WERI-Rb-1 (cell line): ENCODE measurements around the gene DUSP9.
"Not testable (repeated sequence)": the region's sequence is repeated elsewhere in the genome, so short reads cannot be mapped to it uniquely, and the experiment has no call there.

Experiments
- DNase-seq: peaks from one replicate; pipeline ENCODE4 v3.0.0-alpha.2; 2020
- H3K27ac ChIP-seq: fragments of 250-450 bp; sonication (Bioruptor Pico); 2 replicates; pipeline ENCODE4 v1.5.1; 2020; ENCODE audit warnings: mild to moderate bottlenecking, moderate library complexity
- H3K27me3 ChIP-seq: fragments of 250-450 bp; sonication (Bioruptor Pico); 2 replicates; pipeline ENCODE4 v1.5.1; 2021; ENCODE audit warnings: mild to moderate bottlenecking, low read depth, moderate library complexity; ENCODE audit not compliant: insufficient read depth, severe bottlenecking
- H3K36me3 ChIP-seq: fragments of 250-450 bp; sonication (Bioruptor Pico); 2 replicates; pipeline ENCODE4 v1.5.1; 2020; ENCODE audit warnings: mild to moderate bottlenecking, moderate library complexity
- H3K4me3 ChIP-seq: 2 replicates; pipeline ENCODE4 v1.5.1; 2011; ENCODE audit warnings: low read depth, mild to moderate bottlenecking, control low read depth, low read length
- H3K9me3 ChIP-seq: fragments of 250-450 bp; sonication (Bioruptor Pico); 2 replicates; pipeline ENCODE4 v1.5.1; 2021; ENCODE audit warnings: mild to moderate bottlenecking, moderate library complexity; ENCODE audit not compliant: severe bottlenecking
- TF ChIP-seq, protein P1 (sequence below): IDR thresholded peaks from 2 replicates; pipeline ENCODE4 v1.5.1; 2011; ENCODE audit warnings: low read depth, mild to moderate bottlenecking, control low read depth, inconsistent platforms, low read length

Gene DUSP9

DNA sequence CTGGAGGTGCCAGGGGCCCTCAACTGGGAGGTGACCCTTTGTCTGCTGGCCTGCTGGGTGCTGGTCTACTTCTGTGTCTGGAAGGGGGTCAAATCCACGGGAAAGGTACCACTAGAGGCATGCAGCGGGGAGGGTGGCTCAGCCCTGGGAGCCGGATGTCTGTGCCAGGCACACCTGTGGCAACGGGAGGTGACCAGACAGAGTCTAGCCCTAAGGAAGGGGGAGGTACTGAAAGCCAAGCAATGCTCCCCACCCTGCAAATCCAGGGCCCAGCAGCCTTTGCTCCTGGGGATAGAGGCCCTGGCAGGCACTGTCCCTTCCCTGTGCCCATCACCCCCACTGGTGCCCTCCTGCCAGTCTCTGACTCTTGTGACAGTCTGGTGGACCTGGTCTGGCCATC lies 45.0 kb downstream of the DUSP9 start:
- H3K36me3 ChIP-seq = peaks cover 55% of the 10 kb centered on the region
- TF ChIP-seq, protein P1, sequence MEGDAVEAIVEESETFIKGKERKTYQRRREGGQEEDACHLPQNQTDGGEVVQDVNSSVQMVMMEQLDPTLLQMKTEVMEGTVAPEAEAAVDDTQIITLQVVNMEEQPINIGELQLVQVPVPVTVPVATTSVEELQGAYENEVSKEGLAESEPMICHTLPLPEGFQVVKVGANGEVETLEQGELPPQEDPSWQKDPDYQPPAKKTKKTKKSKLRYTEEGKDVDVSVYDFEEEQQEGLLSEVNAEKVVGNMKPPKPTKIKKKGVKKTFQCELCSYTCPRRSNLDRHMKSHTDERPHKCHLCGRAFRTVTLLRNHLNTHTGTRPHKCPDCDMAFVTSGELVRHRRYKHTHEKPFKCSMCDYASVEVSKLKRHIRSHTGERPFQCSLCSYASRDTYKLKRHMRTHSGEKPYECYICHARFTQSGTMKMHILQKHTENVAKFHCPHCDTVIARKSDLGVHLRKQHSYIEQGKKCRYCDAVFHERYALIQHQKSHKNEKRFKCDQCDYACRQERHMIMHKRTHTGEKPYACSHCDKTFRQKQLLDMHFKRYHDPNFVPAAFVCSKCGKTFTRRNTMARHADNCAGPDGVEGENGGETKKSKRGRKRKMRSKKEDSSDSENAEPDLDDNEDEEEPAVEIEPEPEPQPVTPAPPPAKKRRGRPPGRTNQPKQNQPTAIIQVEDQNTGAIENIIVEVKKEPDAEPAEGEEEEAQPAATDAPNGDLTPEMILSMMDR = no peak
- no peaks in the 10 kb centered on the region for H3K27me3 ChIP-seq
- no peak for DNase-seq
- H3K27ac ChIP-seq = no peak overlapping the region
- H3K4me3 ChIP-seq = no peak overlapping the region
- no peaks in the 10 kb centered on the region for H3K9me3 ChIP-seq

DNA sequence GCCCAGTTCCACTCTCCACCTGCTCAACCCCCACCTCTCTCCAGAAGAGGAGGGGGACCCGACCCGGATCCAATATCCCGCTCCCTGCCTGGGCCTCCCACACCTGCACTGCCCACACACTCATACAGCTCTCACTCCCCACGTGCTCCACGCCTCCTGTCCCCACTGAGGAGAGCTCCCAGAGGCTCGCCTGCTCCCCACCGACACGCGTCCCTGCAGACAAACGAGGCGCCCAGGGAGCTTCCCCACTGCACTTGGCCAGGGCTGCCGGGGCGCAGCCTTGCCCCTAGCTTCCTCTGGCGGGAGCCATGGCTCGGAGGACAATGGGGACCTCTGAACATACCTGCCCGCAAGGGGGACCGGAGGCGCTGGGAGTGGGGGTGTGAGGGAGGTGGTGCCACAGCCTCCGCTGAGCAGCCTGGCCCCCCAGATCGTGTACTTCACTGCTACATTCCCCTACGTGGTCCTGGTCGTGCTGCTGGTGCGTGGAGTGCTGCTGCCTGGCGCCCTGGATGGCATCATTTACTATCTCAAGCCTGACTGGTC lies 45.7 kb downstream of the DUSP9 start:
- DNase-seq = no peak
- Histone ChIP-seq H3K27me3 (no peaks in the 10 kb centered on the region), H3K9me3 (no peaks in the 10 kb centered on the region), H3K4me3 (no peak overlapping the region), H3K27ac (0 out of 2 replicates have a peak overlapping the region, but pooled peaks have one; percentile 18), H3K36me3 (peaks cover 58% of the 10 kb centered on the region)
- TF ChIP-seq, protein P1 = no peak

DNA sequence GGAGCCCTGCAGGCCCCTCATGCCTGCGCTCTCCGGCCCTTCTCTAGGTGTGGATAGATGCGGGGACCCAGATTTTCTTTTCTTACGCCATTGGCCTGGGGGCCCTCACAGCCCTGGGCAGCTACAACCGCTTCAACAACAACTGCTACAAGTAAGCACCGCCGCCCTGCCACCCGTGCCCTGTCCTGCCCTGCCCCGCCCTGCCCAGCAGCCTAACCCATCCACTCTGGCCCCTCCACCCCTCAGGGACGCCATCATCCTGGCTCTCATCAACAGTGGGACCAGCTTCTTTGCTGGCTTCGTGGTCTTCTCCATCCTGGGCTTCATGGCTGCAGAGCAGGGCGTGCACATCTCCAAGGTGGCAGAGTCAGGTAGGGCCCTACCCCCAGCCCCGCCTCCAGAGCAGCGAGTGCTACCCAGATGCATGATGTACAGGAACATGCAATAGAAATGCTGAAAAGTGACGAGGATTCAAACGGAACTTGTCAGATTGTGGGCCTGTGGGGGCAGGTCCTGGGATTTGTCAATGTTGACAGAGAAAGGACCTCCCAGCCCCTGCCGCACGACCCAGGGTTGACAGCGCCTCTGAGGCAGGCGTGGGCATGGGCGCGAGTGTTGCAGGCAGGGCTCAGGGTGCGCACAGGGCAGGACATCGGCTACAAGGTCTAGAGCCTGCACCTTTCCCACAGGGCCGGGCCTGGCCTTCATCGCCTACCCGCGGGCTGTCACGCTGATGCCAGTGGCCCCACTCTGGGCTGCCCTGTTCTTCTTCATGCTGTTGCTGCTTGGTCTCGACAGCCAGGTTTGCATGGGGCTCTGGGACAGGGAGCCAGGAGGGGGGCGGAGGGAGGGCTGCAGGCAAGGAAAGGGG lies 46.4 kb downstream of the DUSP9 start:
- TF ChIP-seq, protein P1 = no peak
- Histone ChIP-seq H3K4me3 (no peak overlapping the region), H3K9me3 (no peaks in the 10 kb centered on the region), H3K36me3 (peaks cover 58% of the 10 kb centered on the region), H3K27me3 (no peaks in the 10 kb centered on the region), H3K27ac (no peak overlapping the region)
- DNase-seq = no peak

DNA sequence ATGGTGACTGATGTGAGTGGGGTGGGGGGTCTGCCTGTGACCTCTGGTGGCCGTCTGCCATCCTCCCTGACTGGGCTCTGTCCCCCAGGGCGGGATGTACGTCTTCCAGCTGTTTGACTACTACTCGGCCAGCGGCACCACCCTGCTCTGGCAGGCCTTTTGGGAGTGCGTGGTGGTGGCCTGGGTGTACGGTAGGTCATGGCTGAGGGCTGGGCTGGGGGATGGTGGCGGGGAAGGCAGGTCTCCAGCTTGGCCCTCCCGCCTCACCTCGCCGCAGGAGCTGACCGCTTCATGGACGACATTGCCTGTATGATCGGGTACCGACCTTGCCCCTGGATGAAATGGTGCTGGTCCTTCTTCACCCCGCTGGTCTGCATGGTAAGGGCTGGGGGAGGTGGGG lies 47.3 kb downstream of the DUSP9 start:
- H3K27ac ChIP-seq, DNase-seq, H3K9me3 ChIP-seq, H3K4me3 ChIP-seq, H3K27me3 ChIP-seq: not testable (repeated sequence)
- H3K36me3 ChIP-seq = peaks cover 58% of the 10 kb centered on the region

DNA sequence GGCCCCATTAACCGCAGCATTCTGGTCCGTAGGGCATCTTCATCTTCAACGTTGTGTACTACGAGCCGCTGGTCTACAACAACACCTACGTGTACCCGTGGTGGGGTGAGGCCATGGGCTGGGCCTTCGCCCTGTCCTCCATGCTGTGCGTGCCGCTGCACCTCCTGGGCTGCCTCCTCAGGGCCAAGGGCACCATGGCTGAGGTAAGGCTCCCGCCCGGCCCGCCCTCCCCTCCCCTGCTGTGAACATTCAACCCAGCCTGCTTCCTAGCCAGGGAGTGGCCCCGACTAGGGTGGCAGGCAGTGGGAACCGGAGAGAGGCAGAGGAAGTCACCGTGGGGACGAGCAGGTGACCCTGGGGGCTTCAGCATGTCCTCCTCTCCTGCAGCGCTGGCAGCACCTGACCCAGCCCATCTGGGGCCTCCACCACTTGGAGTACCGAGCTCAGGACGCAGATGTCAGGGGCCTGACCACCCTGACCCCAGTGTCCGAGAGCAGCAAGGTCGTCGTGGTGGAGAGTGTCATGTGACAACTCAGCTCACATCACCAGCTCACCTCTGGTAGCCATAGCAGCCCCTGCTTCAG lies 47.8 kb downstream of the DUSP9 start:
- no peak overlapping the region for H3K27ac ChIP-seq
- H3K9me3 ChIP-seq = no peaks in the 10 kb centered on the region
- H3K27me3 ChIP-seq = no peaks in the 10 kb centered on the region
- no peak overlapping the region for H3K4me3 ChIP-seq
- TF ChIP-seq, protein P1 = no peak
- H3K36me3 ChIP-seq = peaks cover 58% of the 10 kb centered on the region
- DNase-seq = no peak

DNA sequence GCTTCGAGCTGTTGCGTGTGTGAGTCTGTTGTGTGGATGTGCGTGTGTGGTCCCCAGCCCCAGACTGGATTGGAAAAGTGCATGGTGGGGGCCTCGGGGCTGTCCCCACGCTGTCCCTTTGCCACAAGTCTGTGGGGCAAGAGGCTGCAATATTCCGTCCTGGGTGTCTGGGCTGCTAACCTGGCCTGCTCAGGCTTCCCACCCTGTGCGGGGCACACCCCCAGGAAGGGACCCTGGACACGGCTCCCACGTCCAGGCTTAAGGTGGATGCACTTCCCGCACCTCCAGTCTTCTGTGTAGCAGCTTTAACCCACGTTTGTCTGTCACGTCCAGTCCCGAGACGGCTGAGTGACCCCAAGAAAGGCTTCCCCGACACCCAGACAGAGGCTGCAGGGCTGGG lies 49.1 kb downstream of the DUSP9 start:
- H3K27me3 ChIP-seq = no peaks in the 10 kb centered on the region
- peaks cover 50% of the 10 kb centered on the region for H3K36me3 ChIP-seq
- no peak for DNase-seq
- TF ChIP-seq, protein P1 = no peak
- H3K4me3 ChIP-seq = no peak overlapping the region
- H3K27ac ChIP-seq = no peak overlapping the region
- no peaks in the 10 kb centered on the region for H3K9me3 ChIP-seq

DNA sequence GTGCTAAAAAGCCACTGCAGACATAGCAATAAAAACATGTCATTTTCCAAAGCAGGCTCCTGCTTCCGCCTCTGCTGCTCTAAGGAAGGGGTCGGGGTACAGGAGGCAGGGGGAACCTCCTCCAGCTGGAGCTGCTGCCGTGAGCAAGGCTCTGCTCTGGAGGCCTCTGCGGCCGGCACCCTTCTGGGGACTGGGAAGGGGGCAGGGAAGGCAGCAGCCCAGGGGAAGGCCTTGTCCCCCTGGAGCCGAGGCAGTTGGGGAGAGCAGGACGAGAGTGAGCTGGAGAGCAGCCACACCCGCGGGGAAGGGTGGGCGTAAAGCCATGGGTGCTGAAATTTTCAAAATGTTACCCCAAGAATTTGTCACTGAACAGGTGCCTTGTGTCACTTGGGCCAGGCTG lies 49.5 kb downstream of the DUSP9 start:
- not testable (repeated sequence) for H3K27ac ChIP-seq, H3K4me3 ChIP-seq, DNase-seq

DNA sequence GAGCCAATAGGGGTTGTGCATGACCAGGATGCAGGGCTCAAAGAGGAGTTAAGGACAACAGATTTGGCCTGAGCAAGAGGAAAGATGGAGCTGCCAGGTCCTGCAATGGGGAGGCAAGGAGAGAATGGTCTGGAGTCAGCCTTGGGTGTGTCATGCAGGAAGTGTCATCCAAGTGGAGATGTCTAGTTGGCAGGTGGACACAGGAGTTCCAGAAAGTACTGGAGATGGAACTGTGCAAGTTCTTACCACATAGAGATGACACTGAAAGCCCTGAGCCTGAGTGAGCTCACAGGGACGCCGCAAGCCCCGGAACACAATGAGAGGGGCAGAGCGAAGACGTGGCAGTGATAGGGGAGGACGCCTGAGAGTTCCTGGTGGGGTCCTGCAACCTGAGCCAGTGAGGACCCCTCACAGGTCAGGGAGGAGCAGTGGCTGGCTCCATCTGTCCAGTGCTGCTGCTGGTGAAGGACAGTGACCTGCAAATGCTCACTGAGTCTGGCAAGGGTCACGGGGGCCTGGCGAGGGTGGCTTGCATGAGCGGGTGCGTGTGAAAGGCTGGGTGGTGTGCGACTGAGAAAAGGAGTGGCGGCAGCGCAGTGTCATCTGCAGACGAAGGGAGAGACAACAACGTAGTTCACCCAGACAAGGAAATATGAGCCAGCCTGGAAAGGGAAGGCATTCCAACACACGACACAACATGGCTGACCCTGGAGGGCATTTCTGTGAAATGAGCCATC lies 50.2 kb downstream of the DUSP9 start:
- H3K9me3 ChIP-seq, H3K27me3 ChIP-seq, H3K4me3 ChIP-seq, H3K27ac ChIP-seq, DNase-seq: not testable (repeated sequence)
- peaks cover 39% of the 10 kb centered on the region for H3K36me3 ChIP-seq

More for the DNA sequence above, 49.5 kb downstream of the DUSP9 start:
- H3K9me3 ChIP-seq, H3K27me3 ChIP-seq: not testable (repeated sequence)
- H3K36me3 ChIP-seq = peaks cover 46% of the 10 kb centered on the region
